HL-60 (cell line): Measurements from ENCODE around the gene TMEFF1.

ENCODE experiments used
- SPI1 ChIP-seq: IDR thresholded peaks from 2 replicates; pipeline ENCODE4 v1.6.1; 2012; ENCODE audit warnings: low read depth, mild to moderate bottlenecking, borderline replicate concordance
- TF ChIP-seq, protein P1 (sequence below): IDR thresholded peaks from one replicate; pipeline ENCODE4 v1.5.1; 2011; ENCODE audit warnings: low read length, control low read depth, inconsistent platforms; ENCODE audit not compliant: insufficient read depth

DNA sequence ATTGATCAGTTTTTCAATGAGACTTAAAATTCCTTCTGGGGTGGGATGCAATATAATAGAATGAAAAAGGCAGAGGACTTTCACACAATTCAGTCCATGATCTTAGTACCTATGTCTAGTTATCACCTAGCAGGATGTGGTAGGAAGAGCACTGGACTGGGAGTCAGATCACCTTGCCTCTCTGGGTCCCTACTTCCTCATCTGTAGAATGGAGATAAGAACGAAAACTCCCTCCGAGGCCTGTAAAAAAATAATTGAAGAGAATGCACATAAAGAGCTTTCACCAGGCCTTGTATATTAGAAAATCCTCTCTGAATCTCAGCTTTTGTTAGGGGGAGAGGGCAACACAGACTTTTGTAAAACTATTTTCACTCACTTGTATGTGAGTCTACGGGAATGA lies 681 bp upstream of the TMEFF1 start:
- TF ChIP-seq, protein P1, sequence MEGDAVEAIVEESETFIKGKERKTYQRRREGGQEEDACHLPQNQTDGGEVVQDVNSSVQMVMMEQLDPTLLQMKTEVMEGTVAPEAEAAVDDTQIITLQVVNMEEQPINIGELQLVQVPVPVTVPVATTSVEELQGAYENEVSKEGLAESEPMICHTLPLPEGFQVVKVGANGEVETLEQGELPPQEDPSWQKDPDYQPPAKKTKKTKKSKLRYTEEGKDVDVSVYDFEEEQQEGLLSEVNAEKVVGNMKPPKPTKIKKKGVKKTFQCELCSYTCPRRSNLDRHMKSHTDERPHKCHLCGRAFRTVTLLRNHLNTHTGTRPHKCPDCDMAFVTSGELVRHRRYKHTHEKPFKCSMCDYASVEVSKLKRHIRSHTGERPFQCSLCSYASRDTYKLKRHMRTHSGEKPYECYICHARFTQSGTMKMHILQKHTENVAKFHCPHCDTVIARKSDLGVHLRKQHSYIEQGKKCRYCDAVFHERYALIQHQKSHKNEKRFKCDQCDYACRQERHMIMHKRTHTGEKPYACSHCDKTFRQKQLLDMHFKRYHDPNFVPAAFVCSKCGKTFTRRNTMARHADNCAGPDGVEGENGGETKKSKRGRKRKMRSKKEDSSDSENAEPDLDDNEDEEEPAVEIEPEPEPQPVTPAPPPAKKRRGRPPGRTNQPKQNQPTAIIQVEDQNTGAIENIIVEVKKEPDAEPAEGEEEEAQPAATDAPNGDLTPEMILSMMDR, result no peak
- TF ChIP-seq SPI1, result no peak
